AG09319 (cell line): ENCODE results near the gene TP53I11.

Source experiments
- DNase-seq: peaks from one replicate; pipeline ENCODE4 v3.0.0-alpha.2; 2010; ENCODE audit warnings: low read depth; ENCODE audit errors: extremely low read depth
- TF ChIP-seq, protein P1 (sequence below): IDR thresholded peaks from 2 replicates; pipeline ENCODE4 v1.5.1; 2011; ENCODE audit warnings: low read depth, mild to moderate bottlenecking, inconsistent platforms, low read length, moderate library complexity

Gene TP53I11

DNA sequence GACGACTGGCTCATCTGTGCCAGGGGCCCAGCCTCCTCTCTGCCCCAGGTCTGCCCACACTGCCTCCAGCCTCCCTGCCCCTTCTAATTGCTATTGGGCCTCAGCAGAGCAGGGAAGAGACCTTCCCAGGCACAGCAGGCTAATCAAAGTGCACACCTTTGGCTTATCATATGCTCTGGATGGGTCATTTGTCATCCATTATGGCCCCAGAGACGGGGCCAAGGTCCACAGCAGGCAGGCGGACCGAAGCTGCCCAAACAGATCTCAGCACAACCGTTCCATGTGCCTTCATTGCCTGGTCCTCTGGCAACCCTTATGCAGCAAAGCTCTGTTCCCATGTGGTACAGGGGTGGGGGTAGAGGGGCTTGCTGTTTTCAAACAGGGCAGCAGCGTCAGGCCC is 66.6 kb downstream of the TP53I11 start:
- no peak for DNase-seq
- TF ChIP-seq, protein P1, sequence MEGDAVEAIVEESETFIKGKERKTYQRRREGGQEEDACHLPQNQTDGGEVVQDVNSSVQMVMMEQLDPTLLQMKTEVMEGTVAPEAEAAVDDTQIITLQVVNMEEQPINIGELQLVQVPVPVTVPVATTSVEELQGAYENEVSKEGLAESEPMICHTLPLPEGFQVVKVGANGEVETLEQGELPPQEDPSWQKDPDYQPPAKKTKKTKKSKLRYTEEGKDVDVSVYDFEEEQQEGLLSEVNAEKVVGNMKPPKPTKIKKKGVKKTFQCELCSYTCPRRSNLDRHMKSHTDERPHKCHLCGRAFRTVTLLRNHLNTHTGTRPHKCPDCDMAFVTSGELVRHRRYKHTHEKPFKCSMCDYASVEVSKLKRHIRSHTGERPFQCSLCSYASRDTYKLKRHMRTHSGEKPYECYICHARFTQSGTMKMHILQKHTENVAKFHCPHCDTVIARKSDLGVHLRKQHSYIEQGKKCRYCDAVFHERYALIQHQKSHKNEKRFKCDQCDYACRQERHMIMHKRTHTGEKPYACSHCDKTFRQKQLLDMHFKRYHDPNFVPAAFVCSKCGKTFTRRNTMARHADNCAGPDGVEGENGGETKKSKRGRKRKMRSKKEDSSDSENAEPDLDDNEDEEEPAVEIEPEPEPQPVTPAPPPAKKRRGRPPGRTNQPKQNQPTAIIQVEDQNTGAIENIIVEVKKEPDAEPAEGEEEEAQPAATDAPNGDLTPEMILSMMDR: no peak

DNA sequence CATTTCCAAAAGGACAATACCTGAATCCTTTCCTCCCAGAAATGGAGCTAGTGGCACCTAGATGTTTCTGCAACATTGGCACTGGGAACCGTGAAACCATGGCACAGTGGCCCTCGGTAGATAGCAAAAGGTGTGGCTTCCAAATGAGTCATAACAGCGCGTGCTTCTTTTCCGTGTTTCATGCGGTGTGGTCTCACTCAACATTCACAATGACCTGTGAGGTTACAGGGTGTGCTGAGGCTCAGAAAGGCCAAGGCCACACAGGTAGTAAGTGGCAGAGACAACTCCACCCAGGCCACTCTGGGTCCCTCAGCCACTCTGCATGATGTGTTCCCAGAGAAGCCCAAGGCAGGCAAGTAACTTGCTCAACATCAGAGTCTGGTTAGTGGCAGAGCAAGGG is 67.4 kb downstream of the TP53I11 start:
- no peak for DNase-seq
- TF ChIP-seq, protein P1: no peak
